ENCODE measurements around the gene FOLR2.
A peak's percentile ranks its signal among the peaks of the same experiment; 100 is the strongest.

The FOLR2 gene

DNA sequence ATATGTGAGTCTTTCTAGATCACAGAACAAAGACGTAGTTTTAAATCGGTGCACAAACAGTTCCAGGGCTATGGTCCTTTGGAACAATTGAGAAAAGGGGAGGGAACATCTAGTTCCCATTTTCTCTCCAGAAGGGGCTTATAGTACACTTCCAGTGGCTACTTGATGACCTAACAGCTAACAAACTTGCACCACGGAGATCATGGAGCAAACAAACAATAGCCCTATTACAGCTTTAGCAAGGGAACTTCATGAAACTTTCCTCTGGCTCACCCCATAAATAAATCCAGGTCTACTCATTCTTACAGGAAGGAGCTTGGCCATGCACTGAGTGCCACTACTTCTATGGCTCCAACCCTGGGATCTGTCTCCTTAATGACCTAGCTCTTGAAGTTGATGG, 8.3 kb upstream of the FOLR2 start:
- peak; percentile 57 for DNase-seq

DNA sequence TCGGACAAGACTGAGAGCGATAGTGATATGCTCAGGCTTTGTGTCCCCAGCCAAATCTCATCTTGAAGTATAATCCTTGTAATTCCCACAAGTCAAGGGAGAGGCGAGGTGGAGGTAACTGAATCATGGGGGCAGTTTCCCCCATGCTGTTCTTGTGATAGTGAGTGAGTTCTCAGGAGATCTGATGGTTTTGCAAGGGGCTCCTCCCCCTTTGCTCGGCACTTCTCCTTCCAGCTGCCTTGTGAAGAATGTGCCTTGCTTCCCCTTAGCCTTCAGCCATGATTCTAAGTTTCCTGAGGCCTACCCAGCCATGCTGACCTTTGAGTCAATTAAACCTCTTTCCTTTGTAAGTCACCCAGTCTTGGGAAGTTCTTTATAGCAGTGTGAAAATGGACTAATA, 7.5 kb upstream of the FOLR2 start:
- DNase-seq, result peak; percentile 73

DNA sequence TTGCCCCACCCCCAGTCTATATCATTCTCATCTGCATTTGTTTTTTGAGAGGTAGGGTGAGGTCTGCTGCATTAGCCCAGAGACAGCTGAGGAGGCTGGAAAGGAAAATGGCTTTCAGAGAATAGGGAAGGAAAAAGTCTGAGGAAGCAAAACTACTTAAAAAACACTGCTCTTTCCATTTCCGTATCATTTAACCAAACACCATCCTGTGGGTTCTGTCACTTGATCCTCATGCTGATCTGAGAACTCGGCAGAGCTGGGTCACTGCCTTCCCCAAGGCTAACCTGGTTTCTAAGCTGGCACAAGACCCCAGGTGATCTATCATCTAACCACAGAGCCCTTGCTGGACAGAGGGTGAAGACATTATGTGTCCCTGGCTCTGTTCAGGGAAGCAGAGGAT, 1.2 kb downstream of the FOLR2 start:
- peak; percentile 46 for DNase-seq

DNA sequence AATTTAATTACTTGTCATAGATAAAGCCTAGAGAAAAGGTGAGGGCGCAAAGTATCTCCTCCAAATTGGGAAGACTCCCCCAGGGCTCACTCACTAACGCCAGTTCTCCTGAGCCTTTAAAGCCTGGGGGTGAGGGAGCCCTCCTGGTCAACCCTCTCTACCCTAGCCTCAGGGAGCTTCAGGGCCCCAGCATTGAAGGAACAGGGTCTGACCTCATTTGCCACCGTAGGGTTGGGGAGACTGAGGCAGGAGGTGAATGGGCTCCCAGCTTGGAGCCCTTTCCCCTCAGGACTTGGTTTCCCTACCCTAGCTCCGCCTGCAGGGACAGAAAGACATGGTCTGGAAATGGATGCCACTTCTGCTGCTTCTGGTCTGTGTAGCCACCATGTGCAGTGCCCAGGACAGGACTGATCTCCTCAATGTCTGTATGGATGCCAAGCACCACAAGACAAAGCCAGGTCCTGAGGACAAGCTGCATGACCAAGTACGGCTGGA, 1.7 kb downstream of the FOLR2 start:
- no peak for DNase-seq

DNA sequence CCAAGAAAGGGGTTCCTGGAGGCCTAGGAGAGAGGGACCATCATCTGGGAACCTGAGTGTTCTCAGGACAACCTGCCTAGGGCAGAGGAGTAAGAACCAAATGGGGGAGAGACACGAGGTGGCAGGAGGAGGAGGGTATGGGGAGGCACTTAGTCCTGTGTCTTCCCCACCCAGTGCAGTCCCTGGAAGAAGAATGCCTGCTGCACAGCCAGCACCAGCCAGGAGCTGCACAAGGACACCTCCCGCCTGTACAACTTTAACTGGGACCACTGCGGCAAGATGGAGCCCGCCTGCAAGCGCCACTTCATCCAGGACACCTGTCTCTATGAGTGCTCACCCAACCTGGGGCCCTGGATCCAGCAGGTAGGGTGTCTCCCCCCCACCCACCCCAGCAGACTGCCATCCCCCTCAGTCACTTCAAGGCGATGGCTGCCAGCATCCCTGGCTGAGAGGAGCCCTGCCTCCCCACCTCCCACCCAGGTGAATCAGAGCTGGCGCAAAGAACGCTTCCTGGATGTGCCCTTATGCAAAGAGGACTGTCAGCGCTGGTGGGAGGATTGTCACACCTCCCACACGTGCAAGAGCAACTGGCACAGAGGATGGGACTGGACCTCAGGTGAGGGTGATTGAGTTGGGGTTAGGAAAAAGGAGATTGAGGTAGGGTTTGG, 4.2 kb downstream of the FOLR2 start:
- no peak for DNase-seq

GRCh38 chr11:72221386-72222075, 4.9 kb downstream of the FOLR2 start:
- DNase-seq, result peak; percentile 67

DNA sequence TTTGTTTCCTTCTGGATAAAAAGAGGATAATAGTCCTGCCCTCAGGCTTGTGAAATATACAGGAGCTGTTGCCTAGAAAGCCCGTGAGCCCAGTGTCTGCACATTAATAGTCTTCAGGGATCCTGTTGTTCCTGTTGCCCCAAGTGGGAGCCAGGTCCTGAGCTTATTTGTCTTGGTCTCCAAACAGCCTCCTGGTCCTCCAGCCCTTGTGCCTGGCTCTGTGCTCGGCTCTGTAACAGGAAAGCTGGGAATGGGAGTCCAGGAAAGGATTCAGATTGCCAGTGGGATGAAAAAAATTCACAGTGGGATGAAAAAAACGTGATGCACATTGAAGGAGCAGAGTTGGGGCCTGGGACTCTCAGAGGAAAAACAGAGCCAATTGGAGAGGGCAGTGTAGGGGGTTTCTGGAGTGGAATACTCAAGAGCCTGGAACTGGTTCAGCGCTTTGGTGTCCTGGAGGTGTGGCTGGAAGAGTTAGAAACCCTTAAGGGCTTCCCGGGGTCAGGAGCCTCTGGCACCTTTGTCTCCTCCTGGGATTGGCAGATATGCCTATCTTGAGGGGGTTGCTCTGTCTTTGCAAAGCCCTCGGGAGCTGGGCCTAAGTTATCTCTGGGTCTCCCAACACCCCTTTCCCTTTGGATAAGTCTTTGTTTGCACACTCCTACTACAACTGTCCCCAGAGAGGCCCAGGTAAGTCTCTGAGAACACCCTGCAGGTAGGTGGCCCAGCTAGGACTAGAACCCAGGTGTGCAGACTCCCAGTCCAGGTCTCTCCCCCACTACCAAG, 5.7 kb downstream of the FOLR2 start:
- no peak for DNase-seq

- DNase-seq, result peak; percentile 88
Observed at GRCh38 chr11:72222907-72223614, 6.5 kb downstream of the FOLR2 start.

DNA sequence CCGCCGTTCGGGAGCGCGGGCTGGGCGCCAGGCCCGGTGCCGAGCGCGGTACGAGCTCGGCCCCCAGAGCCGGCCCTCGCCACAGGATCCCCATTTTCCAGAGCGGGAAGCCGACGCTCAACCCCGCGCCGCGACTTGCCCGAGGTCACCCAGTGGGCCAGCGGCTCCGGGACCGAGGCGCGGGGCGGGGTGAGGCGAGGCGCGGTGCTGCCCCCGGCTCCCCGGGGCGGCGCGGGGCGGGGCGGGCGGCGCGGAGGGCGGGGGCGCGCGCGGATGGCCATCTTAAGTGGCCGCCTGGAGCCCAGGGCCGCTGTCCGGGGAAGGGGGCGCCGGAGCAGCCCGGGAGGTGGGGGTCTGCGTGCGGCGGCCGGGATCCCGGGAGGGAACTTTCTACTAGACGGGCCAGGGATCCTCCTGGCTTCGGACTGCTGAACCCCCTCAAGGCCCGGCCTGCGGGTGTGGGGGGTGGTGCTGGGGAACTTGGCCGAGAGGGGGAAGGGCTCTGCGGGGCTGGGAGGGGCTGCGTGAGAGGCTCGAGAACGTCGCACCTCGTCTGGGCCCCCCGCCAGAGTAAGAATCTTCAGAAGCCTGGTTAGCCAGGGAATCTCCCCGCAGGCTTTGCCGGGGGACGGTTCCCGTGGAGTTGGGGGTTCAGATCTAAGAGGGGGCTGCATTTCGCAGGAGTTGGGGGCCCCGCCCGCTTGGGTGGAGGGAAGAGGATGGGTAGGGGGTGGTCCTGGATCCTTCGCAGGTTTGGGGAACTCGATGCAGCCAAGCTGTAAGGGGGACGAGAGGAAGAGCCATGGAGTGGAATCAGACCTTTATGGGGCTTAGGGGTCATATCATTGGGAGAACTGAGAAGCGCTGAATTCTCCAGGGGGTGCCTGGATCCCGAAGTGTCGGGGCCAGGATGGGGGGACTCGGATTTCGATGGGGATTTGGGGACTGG, 7.3 kb downstream of the FOLR2 start:
- DNase-seq, result peak; percentile 72

DNA sequence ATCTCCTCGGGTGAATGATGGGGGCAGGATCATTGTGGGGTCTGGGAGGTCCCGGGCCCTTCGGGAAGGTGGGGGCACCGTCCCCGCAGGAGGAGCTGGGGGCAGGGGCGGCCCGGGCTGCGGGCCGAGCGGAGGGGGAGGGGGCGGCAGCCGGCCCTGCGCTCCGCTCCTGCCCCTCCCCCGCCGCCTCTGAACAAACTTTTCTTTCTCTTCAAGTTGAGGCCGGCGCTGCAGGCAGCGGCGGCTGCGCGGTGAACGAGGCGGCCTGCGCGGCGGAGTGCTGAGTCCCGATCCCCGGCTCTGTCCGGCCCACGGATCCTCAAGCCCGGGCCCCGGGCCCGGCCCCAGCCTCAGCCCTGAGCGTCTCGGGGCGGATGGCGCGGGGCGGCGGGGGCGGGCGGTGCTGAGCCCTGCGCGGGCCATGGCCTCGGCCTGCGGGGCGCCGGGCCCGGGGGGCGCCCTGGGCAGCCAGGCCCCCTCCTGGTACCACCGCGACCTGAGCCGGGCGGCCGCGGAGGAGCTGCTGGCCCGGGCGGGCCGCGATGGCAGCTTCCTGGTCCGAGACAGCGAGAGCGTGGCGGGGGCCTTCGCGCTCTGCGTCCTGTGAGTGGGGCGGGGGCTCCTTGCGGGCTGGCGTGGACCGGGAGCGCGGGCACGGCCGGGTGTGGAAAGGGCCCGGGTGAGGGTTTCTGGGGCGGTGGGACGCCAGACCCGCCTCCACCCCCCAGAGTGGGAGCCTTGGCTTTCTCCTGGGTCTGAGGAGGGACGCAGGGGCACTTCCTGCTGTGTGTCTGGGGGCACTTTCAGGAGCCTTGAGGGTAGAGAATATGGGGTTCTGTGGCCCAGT, 8.2 kb downstream of the FOLR2 start, which contains the start of gene INPPL1:
TSS of gene INPPL1 (plus strand) at position 204 of the 847 bp plus-strand sequence. CDS start at position 422, 218 bp downstream.
- DNase-seq, result peak; percentile 48

DNA sequence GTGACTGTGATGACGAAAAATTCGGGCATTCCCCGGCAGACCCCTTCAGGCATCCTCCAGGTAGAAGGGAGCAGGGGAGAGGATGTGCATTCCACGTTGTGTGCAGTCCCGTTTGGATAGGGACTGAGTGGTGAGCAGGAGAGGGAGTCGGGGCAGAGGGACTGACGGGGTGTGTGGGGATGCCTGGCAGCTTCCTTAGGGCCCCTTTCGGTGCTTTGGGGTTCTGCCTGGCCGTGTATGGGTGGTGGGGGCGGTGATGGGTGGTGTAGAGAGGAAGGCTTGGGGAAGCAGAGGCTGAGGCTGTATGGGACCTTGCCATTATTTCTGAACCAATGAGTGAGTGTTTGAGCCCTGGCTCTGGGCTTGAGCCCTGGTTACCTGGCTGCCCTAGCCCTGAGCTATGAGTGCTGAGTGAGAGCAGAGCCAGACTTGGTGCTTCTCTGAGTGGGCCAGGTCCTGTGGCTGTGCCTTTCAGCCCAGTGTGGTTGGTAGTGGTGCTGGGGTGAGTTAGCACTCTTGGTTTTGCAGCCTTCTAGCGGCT, 8.9 kb downstream of the FOLR2 start:
- DNase-seq, result no peak

DNA sequence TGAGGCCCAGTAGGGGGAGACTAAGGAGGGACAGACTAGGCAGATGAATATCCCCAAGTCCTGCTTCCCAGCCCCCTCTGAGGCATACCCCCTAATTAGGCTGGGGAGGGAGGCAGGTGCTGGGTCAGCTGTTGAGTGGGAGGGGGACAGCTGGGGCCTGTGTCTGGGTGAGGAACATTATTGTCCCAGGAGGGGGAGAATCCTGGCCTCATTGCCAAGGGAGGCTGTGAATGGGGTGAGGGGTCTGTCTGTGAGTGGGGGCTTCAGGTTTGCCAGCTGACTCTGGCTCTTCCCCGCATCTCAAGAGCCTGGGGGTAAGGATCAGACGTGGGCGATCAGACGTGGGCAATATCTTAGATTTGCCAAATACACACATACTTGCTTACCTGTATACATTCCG, 10.1 kb downstream of the FOLR2 start:
- DNase-seq, result no peak

GRCh38 chr11:72227316-72228228, 11.0 kb downstream of the FOLR2 start:
- no peak for DNase-seq

DNA sequence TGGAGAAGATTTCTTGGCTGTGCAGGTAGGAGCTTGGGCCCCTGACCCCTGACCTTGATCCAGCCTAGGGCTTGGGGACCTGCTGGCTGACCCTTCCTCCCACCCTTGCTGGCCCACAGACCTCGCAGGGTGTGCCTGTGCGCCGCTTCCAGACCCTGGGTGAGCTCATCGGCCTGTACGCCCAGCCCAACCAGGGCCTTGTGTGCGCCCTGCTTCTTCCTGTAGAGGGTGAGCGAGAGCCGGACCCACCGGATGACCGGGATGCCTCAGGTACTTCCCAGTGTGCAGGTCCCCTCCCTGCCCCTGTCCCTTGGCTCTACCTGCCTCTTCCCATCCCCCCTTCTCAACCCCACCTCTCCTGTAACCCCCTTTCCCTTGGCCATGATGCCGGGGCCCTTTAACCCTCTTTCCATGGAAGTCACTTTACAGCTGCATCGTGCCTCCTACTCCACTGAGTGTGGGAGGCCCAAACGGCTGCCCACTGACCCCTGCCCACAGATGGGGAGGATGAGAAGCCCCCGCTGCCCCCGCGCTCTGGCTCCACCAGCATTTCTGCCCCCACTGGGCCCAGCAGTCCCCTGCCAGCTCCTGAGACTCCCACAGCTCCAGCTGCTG, 11.7 kb downstream of the FOLR2 start:
- DNase-seq, result no peak

- DNase-seq, result no peak
Observed at GRCh38 chr11:72228844-72229231, 12.2 kb downstream of the FOLR2 start.

DNA sequence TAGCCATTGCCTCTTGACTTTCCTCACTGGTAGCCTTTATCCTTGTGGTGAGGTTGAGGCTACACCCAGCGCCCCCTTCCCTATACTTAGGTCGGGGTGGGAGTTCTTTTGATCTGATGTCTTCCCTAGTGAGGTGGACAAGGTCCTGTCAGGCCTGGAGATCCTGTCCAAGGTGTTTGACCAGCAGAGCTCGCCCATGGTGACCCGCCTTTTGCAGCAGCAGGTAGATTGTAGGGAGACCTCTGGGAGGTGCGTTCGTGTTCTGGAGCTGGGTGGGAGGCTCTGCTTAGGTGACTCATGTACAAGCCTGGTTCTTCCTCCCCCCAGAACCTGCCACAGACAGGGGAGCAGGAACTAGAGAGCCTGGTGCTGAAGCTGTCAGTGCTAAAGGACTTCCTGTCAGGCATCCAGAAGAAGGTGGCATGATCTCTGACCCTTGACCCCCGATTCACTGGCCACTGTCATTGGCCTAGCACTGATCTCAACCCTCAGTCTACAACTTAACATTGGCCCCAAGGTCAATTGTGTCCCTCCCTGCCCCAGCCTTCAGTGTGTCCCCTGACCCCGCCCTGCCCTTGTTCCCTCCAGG, 12.8 kb downstream of the FOLR2 start:
- no peak for DNase-seq

DNA sequence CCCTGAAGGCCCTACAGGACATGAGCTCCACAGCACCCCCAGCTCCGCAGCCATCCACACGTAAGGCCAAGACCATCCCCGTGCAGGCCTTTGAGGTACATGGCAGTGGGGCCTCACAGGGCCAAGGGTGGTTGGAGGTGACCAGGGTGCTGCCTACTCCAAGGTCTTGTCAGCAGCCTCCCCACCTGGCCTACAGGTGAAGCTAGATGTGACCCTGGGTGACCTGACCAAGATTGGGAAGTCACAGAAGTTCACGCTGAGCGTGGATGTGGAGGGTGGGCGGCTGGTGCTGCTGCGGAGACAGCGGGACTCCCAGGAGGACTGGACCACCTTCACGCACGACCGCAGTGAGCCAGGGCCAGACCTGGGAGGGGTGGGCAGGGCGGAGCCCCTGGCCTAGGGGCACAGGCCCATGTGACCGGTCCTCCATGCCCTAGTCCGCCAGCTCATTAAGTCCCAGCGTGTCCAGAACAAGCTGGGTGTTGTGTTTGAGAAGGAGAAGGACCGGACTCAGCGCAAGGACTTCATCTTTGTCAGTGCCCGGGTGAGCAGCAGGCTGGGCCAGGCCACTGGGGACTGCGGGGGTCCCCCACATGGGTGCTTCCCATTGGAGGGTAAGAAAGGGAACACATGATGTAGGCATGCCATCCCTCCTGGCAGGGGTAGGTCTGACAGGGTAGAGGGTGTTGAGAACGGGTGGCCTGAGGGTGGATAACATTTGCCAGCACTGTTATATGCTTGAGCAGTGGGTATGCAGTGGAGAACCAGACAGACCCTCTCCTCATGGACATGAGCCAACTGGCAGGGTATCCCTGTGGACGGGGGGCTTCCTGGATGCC, 13.6 kb downstream of the FOLR2 start:
- DNase-seq, result no peak

All from suppressor macrophage treated with lipopolysaccharide for 4 hours (primary cell).